ENCODE measurements around the gene IGFBP4. TPM values are rescaled to one million over a fixed set of nuclear protein-coding genes. Genes with fewer than 3 reads are reported as not detected.

The IGFBP4 gene
- total RNA-seq, 2 donors from 2014 or later: 5.7 to 7.0 TPM

- no peaks in the 10 kb centered on the region for H3K9me3 ChIP-seq (ENCODE audit: control insufficient read depth, low read length, poor library complexity, severe bottlenecking)
- Mint-ChIP-seq H3K27ac (peak overlapping the region; percentile 53), H3K27me3 (no peaks in the 10 kb centered on the region), H3K4me3 (no peak overlapping the region), H3K4me1 (peaks cover 10% of the 10 kb centered on the region), H3K36me3 (ENCODE audit: low read depth) (no peaks in the 10 kb centered on the region)
- DNase-seq (no peak), ATAC-seq (no peak)
These were observed 30.5 kb downstream of the IGFBP4 start for GRCh38 chr17:40473573-40474365.

DNA sequence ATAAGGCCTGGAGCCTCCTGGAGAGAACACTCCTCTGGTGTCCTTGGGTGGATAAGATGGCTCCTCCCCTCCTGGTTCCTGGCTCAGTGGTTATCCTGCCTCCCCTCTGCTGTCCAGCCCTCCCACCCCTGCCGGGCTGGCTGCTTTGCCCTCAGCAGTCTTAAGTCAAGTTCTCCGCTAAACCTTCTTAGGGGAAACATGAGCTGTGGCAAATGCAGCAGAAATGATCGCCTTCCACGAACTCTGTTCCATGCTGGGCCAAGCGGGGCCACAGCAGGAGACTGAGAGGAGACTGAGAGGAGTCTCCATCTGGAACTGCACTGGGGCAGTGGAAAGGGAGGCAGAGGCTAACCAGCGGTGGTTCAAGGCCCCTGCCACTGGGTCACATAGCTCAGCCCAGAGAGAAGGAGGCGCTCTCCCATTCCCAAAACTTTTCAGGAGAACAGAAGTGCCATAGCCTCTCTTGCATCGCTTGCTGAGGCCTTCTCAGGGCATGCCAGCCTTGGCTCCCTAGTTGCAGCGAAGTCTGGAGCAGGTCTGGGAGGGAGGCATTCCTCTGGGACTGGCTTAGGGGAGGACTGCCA is 31.3 kb downstream of the IGFBP4 start:
- ATAC-seq (no peak), DNase-seq (no peak)
- H3K9me3 ChIP-seq (ENCODE audit: control insufficient read depth, low read length, poor library complexity, severe bottlenecking): no peaks in the 10 kb centered on the region
- peaks cover 14% of the 10 kb centered on the region for H3K4me1 Mint-ChIP-seq
- H3K4me3 Mint-ChIP-seq: no peak overlapping the region
- H3K36me3 Mint-ChIP-seq (ENCODE audit: low read depth): no peaks in the 10 kb centered on the region
- no peaks in the 10 kb centered on the region for H3K27me3 Mint-ChIP-seq
- H3K27ac Mint-ChIP-seq: no peak overlapping the region

- Mint-ChIP-seq H3K27me3 (no peaks in the 10 kb centered on the region), H3K4me1 (peaks cover 22% of the 10 kb centered on the region), H3K4me3 (no peak overlapping the region), H3K27ac (no peak overlapping the region), H3K36me3 (ENCODE audit: low read depth) (no peaks in the 10 kb centered on the region)
- no peaks in the 10 kb centered on the region for H3K9me3 ChIP-seq (ENCODE audit: control insufficient read depth, low read length, poor library complexity, severe bottlenecking)
- ATAC-seq (no peak), DNase-seq (no peak)
These were observed 32.1 kb downstream of the IGFBP4 start for GRCh38 chr17:40475234-40475908.

DNA sequence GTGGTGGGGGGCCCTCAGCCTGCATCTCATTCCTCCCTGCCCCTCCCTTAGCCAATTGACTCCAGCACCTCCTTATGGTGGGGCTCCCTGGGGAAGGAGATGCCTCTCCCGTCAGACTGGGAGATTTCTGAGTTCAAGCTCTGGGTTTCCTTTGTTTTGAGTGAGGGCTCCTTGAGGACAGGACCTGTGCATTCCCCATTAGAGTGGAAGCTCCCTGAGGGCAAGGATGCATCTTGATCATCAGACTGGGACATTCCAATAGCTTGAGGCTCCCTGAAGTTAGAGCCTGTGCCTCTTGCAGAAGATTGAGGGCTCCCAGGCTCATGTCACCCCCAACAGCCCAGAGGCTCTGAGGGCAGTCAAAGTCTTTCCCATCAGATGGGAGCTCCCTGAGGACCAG is 34.5 kb downstream of the IGFBP4 start:
- DNase-seq (no peak), ATAC-seq (no peak)
- peak overlapping the region; percentile 71 for H3K27ac Mint-ChIP-seq
- no peaks in the 10 kb centered on the region for H3K9me3 ChIP-seq (ENCODE audit: control insufficient read depth, low read length, poor library complexity, severe bottlenecking)
- no peaks in the 10 kb centered on the region for H3K27me3 Mint-ChIP-seq
- H3K4me1 Mint-ChIP-seq: peaks cover 42% of the 10 kb centered on the region
- H3K4me3 Mint-ChIP-seq: no peak overlapping the region
- H3K36me3 Mint-ChIP-seq (ENCODE audit: low read depth): no peaks in the 10 kb centered on the region

GRCh38 chr17:40478486-40478885 is 35.2 kb downstream of the IGFBP4 start:
- H3K4me3 Mint-ChIP-seq: no peak overlapping the region
- no peaks in the 10 kb centered on the region for H3K36me3 Mint-ChIP-seq (ENCODE audit: low read depth)

GRCh38 chr17:40479754-40480480 is 36.7 kb downstream of the IGFBP4 start:
- Mint-ChIP-seq H3K36me3 (ENCODE audit: low read depth) (no peaks in the 10 kb centered on the region), H3K4me3 (peak overlapping the region; percentile 78), H3K4me1 (peaks cover 45% of the 10 kb centered on the region), H3K27me3 (no peaks in the 10 kb centered on the region), H3K27ac (peak overlapping the region; percentile 96)
- no peak for ATAC-seq
- no peak for DNase-seq
- no peaks in the 10 kb centered on the region for H3K9me3 ChIP-seq (ENCODE audit: control insufficient read depth, low read length, poor library complexity, severe bottlenecking)

More at GRCh38 chr17:40478486-40478885, 35.2 kb downstream of the IGFBP4 start:
- no peak for ATAC-seq
- no peaks in the 10 kb centered on the region for H3K9me3 ChIP-seq (ENCODE audit: control insufficient read depth, low read length, poor library complexity, severe bottlenecking)
- Mint-ChIP-seq H3K4me1 (peaks cover 39% of the 10 kb centered on the region), H3K27me3 (no peaks in the 10 kb centered on the region), H3K27ac (peak overlapping the region; percentile 96)
- DNase-seq: no peak

DNA sequence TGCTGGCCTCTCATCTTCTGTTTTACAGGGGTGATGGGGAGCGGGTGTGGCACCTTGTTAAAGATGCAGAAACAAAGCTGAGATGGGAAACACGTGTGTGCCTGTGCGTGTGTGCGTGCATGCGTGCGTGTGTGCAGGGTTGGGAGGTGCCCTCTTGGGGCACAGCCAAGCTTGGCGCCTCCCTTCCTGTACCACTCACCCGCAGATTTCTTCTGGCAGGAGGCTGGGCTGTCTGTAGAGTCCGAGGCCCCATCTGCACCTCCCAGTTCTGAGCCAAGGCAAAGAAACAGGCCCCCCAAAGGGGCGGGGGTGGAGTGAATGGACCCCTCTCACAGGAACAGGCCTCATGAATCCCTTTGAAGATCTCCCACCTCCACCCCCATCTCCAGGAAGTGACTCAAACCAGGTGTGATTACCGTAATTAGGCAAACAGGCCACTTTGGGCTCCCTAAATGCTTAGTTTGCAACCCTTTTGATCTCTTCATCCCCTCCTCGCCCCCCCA is 37.3 kb downstream of the IGFBP4 start:
- Mint-ChIP-seq H3K27ac (peak overlapping the region; percentile 96), H3K27me3 (no peaks in the 10 kb centered on the region), H3K36me3 (ENCODE audit: low read depth) (no peaks in the 10 kb centered on the region), H3K4me3 (peak overlapping the region; percentile 78), H3K4me1 (peaks cover 46% of the 10 kb centered on the region)
- H3K9me3 ChIP-seq (ENCODE audit: control insufficient read depth, low read length, poor library complexity, severe bottlenecking): no peaks in the 10 kb centered on the region
- ATAC-seq (peak; percentile 94), DNase-seq (peak; percentile 47 to 65 (median 64))

DNA sequence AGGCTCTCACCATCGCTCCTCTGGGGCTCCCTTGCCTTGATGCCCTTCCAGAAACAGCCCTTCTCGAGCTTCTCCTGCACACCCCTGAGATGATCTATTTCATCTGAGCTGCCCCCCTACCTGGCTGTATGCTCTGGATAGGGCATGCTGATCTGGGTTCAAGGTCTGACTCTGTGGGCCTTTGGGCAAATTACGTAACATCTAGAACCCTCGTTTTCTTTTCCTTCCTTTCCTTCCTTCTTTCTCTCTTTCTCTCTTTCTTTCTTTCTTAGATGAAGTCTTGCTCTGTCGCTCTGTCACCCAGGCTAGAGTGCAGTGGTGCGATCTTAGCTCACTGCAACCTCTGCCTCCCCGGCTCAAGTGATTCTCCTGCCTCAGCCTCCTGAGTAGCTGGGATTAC is 37.9 kb downstream of the IGFBP4 start:
- DNase-seq (no peak), ATAC-seq (no peak)
- H3K36me3 Mint-ChIP-seq (ENCODE audit: low read depth): no peaks in the 10 kb centered on the region
- no peaks in the 10 kb centered on the region for H3K27me3 Mint-ChIP-seq
- H3K27ac Mint-ChIP-seq: peak overlapping the region; percentile 96
- peaks cover 48% of the 10 kb centered on the region for H3K4me1 Mint-ChIP-seq
- no peaks in the 10 kb centered on the region for H3K9me3 ChIP-seq (ENCODE audit: control insufficient read depth, low read length, poor library complexity, severe bottlenecking)
- H3K4me3 Mint-ChIP-seq: peak overlapping the region; percentile 78

DNA sequence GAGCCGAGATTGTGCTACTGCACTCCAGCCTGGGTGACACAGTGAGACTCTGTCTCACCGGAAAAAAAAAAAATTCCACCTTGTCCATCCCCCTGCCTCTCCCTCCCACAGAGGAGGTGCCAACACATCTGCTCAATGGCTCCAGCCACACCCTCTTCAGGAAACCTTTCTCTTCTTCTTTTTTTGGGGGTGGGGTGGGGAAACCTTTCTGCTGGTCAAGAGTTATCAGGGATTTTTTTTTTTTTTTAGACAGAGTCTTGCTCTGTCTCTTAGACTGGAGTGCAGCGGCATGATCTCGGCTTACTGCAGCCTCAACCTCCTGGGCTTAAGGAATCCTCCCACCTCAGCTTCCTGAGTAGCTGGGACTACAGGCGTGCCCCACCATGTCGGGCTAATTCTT is 39.5 kb downstream of the IGFBP4 start:
- Mint-ChIP-seq H3K4me3 (peak overlapping the region; percentile 31), H3K36me3 (ENCODE audit: low read depth) (no peaks in the 10 kb centered on the region), H3K4me1 (peaks cover 58% of the 10 kb centered on the region), H3K27ac (peak overlapping the region; percentile 96), H3K27me3 (no peaks in the 10 kb centered on the region)
- ATAC-seq (no peak), DNase-seq (no peak)
- no peaks in the 10 kb centered on the region for H3K9me3 ChIP-seq (ENCODE audit: control insufficient read depth, low read length, poor library complexity, severe bottlenecking)

DNA sequence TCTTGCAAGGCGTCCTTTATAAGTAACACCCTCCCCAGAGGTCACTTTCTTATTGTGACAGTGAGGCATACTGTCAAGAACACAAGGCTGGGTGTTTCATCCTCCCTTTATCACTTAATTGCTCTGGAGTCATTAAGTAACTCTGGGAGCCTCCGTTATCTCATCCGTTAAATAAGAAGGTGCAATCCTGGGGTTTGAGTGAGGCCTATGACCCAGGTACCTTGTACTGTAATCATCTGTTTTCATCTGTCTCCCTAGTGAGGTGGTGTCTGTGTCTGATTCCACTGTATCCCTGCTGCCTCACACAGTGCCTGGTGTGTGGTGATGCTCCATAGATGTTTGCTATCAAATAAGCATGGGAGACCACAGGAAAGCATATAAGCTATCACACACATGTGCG is 40.4 kb downstream of the IGFBP4 start:
- DNase-seq (no peak), ATAC-seq (no peak)
- Mint-ChIP-seq H3K4me1 (peaks cover 58% of the 10 kb centered on the region), H3K36me3 (ENCODE audit: low read depth) (no peaks in the 10 kb centered on the region), H3K4me3 (peak overlapping the region; percentile 43), H3K27me3 (no peaks in the 10 kb centered on the region), H3K27ac (peak overlapping the region; percentile 96)
- no peaks in the 10 kb centered on the region for H3K9me3 ChIP-seq (ENCODE audit: control insufficient read depth, low read length, poor library complexity, severe bottlenecking)

DNA sequence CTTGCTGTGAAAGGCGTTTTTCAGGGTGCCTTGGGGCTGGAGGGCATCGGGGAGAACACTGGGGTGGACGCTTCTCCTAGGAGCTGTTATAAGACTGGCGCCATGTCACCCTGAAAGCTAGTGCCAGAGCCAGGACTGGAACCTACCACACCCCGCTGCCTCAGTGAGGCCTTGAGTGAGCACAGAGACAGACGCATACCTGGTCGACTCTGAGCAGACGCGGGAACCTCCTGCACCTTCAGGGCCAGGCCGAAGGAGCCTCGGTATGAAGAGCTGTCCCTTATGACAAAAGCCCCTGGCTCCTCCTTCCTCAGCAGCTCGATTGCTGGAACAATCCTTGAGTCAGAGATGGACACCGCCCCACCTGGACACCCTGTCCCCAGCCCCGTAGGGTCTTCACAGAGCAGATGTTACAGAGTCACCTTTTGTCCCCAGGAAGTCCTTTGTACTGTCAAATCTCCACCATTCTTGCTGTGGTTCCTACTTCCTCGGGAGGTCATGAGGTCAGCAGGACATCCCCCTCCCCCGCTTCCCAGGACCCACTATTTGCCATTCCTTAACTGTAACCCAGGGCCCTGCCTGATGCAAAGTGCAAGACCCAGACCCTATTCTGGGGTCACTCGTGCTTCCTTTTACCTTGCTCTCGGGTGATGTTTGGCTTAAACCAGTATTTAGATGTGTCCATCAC is 41.2 kb downstream of the IGFBP4 start:
- H3K4me3 Mint-ChIP-seq: no peak overlapping the region
- H3K4me1 Mint-ChIP-seq: peaks cover 54% of the 10 kb centered on the region
- H3K27me3 Mint-ChIP-seq: no peaks in the 10 kb centered on the region
- H3K9me3 ChIP-seq (ENCODE audit: control insufficient read depth, low read length, poor library complexity, severe bottlenecking): no peaks in the 10 kb centered on the region
- H3K27ac Mint-ChIP-seq: peak overlapping the region; percentile 96
- no peak for ATAC-seq
- H3K36me3 Mint-ChIP-seq (ENCODE audit: low read depth): no peaks in the 10 kb centered on the region
- DNase-seq: no peak

GRCh38 chr17:40484973-40485530 is 41.8 kb downstream of the IGFBP4 start:
- no peak for DNase-seq
- H3K4me3 Mint-ChIP-seq: no peak overlapping the region
- H3K4me1 Mint-ChIP-seq: peaks cover 51% of the 10 kb centered on the region

More at GRCh38 chr17:40484973-40485530, 41.8 kb downstream of the IGFBP4 start:
- Mint-ChIP-seq H3K27ac (peak overlapping the region; percentile 96), H3K36me3 (ENCODE audit: low read depth) (no peaks in the 10 kb centered on the region), H3K27me3 (no peaks in the 10 kb centered on the region)
- no peak for ATAC-seq
- no peaks in the 10 kb centered on the region for H3K9me3 ChIP-seq (ENCODE audit: control insufficient read depth, low read length, poor library complexity, severe bottlenecking)
